HepG2 (cell line): ENCODE measurements around the gene ZC3H7B. TPM values are rescaled to one million over a fixed set of nuclear protein-coding genes. Genes with fewer than 3 reads are reported as not detected.
A peak's percentile ranks its signal among the peaks of the same experiment; 100 is the strongest.

ENCODE experiments used
- AGO1 ChIP-seq: fragments of 200-400 bp; formaldehyde crosslinking; IDR thresholded peaks from 2 replicates; pipeline ENCODE4 v1.6.1; 2017; ENCODE audit warnings: mild to moderate bottlenecking, low read depth, low read length, moderate library complexity; ENCODE audit not compliant: poor library complexity, severe bottlenecking
- AKAP8 ChIP-seq: sonication (generic); formaldehyde crosslinking; IDR thresholded peaks from 2 replicates; pipeline ENCODE4 v1.5.1; 2020; ENCODE audit warnings: mild to moderate bottlenecking, missing genetic modification reagents
- ARHGAP35 ChIP-seq: sonication (generic); formaldehyde crosslinking; IDR thresholded peaks from 2 replicates; pipeline ENCODE4 v1.9.0; 2022; ENCODE audit warnings: mild to moderate bottlenecking, inconsistent platforms, moderate library complexity, missing genetic modification reagents, borderline replicate concordance
- CENPT ChIP-seq: sonication (generic); formaldehyde crosslinking; IDR thresholded peaks from 2 replicates; pipeline ENCODE4 v1.8.0; 2022; ENCODE audit warnings: low read depth, mild to moderate bottlenecking, moderate library complexity, missing genetic modification reagents
- HCFC1 ChIP-seq: fragments of 150-350 bp; IDR thresholded peaks from 2 replicates; pipeline ENCODE4 v1.6.1; 2014; ENCODE audit warnings: low read depth, low read length
- HMGA1 ChIP-seq: sonication (generic); formaldehyde crosslinking; conservative IDR thresholded peaks from 2 replicates; pipeline ENCODE4 v1.4.0; 2020; ENCODE audit warnings: missing genetic modification reagents
- HOXA5 ChIP-seq: sonication (generic); formaldehyde crosslinking; IDR thresholded peaks from 2 replicates; pipeline ENCODE4 v1.4.0; 2020; ENCODE audit warnings: missing genetic modification reagents
- HOXD1 ChIP-seq: sonication (generic); formaldehyde crosslinking; IDR thresholded peaks from 2 replicates; pipeline ENCODE4 v1.5.0; 2020; ENCODE audit warnings: missing genetic modification reagents
- MIER3 ChIP-seq: IDR thresholded peaks from 2 replicates; pipeline ENCODE4 v1.6.1; 2016; ENCODE audit warnings: missing compliant biosample characterization, borderline replicate concordance
- PCBP2 ChIP-seq: fragments of 200-400 bp; formaldehyde crosslinking; optimal IDR thresholded peaks from 2 replicates; pipeline ENCODE3; 2018; ENCODE audit warnings: low read length, low read depth; ENCODE audit not compliant: poor library complexity, severe bottlenecking
- PHF5A ChIP-seq: IDR thresholded peaks from one replicate; pipeline ENCODE4 v1.6.1; 2018; ENCODE audit warnings: low read depth, missing genetic modification reagents; ENCODE audit not compliant: unreplicated experiment
- RAD21 ChIP-seq: fragments of 450-650 bp; formaldehyde crosslinking; IDR thresholded peaks from 2 replicates; pipeline ENCODE4 v1.5.0; 2020; ENCODE audit warnings: mild to moderate bottlenecking
- RBAK ChIP-seq: sonication (generic); formaldehyde crosslinking; IDR thresholded peaks from 2 replicates; pipeline ENCODE4 v1.5.1; 2020; ENCODE audit warnings: mild to moderate bottlenecking, missing genetic modification reagents
- SOX6 ChIP-seq, 2 experiments: fragments of 450-650 bp in 1 of 2; sonication (generic) in 1 of 2; formaldehyde crosslinking in 1 of 2; IDR thresholded peaks; 2 replicates each; pipeline versions ENCODE4 v1.4.0 to v1.6.1; 2017 to 2020; ENCODE audit warnings: antibody characterized with exemption in 1 of 2, mild to moderate bottlenecking in 1 of 2, missing genetic modification reagents in 1 of 2
- SRSF4 ChIP-seq: fragments of 200-400 bp; formaldehyde crosslinking; IDR thresholded peaks from one replicate; pipeline ENCODE4 v1.6.1; 2018; ENCODE audit warnings: mild to moderate bottlenecking, low read depth, low read length, moderate library complexity; ENCODE audit not compliant: poor library complexity, severe bottlenecking
- TARDBP ChIP-seq: sonication (generic); formaldehyde crosslinking; IDR thresholded peaks from 2 replicates; pipeline ENCODE4 v1.8.0; 2022; ENCODE audit warnings: mild to moderate bottlenecking, missing genetic modification reagents
- ZNF17 ChIP-seq: sonication (generic); formaldehyde crosslinking; IDR thresholded peaks from 2 replicates; pipeline ENCODE4 v1.5.0; 2020; ENCODE audit warnings: mild to moderate bottlenecking, missing genetic modification reagents
- ZNF274 ChIP-seq: sonication (generic); formaldehyde crosslinking; IDR thresholded peaks from 2 replicates; pipeline ENCODE4 v1.5.1; 2020; ENCODE audit warnings: mild to moderate bottlenecking, missing genetic modification reagents
- ZNF326 ChIP-seq: sonication (generic); formaldehyde crosslinking; IDR thresholded peaks from 2 replicates; pipeline ENCODE4 v1.4.0; 2020; ENCODE audit warnings: missing genetic modification reagents, borderline replicate concordance
- ZNF382 ChIP-seq: sonication (generic); formaldehyde crosslinking; IDR thresholded peaks from 2 replicates; pipeline ENCODE4 v1.5.0; 2020; ENCODE audit warnings: missing genetic modification reagents, mild to moderate bottlenecking, borderline replicate concordance
- ZNF383 ChIP-seq: sonication (generic); formaldehyde crosslinking; IDR thresholded peaks from 2 replicates; pipeline ENCODE4 v1.4.0; 2020; ENCODE audit warnings: missing genetic modification reagents, mild to moderate bottlenecking, borderline replicate concordance
- ZNF660 ChIP-seq: sonication (generic); formaldehyde crosslinking; IDR thresholded peaks from 2 replicates; pipeline ENCODE4 v1.5.1; 2020; ENCODE audit warnings: mild to moderate bottlenecking, low read depth, missing genetic modification reagents, borderline replicate concordance
- ZNF703 ChIP-seq: sonication (generic); formaldehyde crosslinking; IDR thresholded peaks from 2 replicates; pipeline ENCODE4 v1.5.1; 2020; ENCODE audit warnings: missing genetic modification reagents, mild to moderate bottlenecking, moderate library complexity, borderline replicate concordance
- polyA plus RNA-seq, 8 experiments: library from polyadenylated mRNA; depleted of rRNA in 3 of 8; stranded (reverse) in 7 of 8; unstranded in 1 of 8; fragments of >200 nt; fragmentation: Illumina TruSeq in 4 of 8; extraction: Trizol in 4 of 8; gene quantifications; 2 replicates each; pipeline versions ENCODE4 v1.2.1 to v1.2.3, GENCODE V29; 2011 to 2016; ENCODE audit warnings: low read depth in 4 of 8, missing spikeins in 1 of 8, mixed read lengths in 1 of 8; ENCODE audit not compliant: insufficient read depth in 1 of 8
- total RNA-seq, 5 experiments: library from RNA; depleted of rRNA; stranded (reverse); fragments of >200 nt; fragmentation: Illumina TruSeq; extraction: Trizol; gene quantifications; 2 replicates each; pipeline ENCODE4 v1.2.3, GENCODE V29; 2016; ENCODE audit warnings: low read depth in 1 of 5
- TF ChIP-seq, protein P1 (sequence below): sonication (generic); formaldehyde crosslinking; IDR thresholded peaks from 2 replicates; pipeline ENCODE4 v1.8.0; 2022; ENCODE audit warnings: mild to moderate bottlenecking, missing genetic modification reagents, moderate library complexity
- TF ChIP-seq, protein P2 (sequence below): sonication (generic); formaldehyde crosslinking; IDR thresholded peaks from 2 replicates; pipeline ENCODE4 v1.8.0; 2022; ENCODE audit warnings: missing genetic modification reagents, mild to moderate bottlenecking, borderline replicate concordance
- TF ChIP-seq, protein P3 (sequence below): sonication (generic); formaldehyde crosslinking; conservative IDR thresholded peaks from 2 replicates; pipeline ENCODE4 v1.8.0; 2022; ENCODE audit warnings: mild to moderate bottlenecking, moderate library complexity, missing genetic modification reagents

The ZC3H7B gene
- total and polyA plus RNA-seq, 2 of the 13 experiments (the other 11 are each of a cell fraction or from before 2014, with no cell fraction given): 26.4 to 37.2 TPM

DNA sequence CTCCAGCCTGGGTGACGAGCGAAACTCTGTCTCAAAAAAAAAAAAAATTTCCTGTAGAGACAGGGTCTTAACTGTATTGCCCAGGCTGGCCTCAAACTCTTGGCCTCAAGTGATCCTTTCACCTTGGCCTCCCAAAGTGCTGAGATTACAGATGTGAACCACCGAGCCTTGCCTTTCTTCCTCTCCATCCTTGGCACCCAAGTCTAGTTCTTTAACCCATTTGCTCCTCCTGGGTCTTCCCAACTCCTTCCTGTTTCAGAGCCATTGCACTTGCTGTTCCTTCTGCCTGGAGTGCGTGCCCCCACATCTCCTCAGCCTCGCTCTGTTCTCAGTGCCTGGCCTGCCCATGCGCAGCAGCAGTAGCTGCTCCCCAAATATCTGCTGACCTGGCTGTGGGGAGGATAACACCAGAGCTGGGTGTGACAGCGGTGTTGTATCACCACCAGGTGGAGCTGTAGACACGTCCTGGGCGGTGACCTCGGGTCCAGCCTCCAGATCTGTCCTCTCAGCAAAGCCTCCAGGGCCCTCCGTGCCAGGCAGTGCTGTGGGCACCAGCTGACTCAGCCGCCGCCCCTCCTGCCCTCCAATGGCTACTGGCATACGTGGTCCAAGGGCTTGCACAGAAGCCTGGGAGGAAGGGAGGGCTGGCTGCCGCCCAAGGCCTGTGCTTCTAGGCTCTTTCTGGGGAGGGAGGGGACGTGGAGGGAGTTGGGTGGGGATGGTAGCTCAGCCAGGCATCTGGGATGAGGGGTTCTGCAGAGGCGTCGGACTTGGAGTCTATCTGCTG lies 102.4 kb downstream of the ZC3H7B start (continued):
- TF ChIP-seq TARDBP: no peak; the same call in 1 of the 2 replicates
- no peak for TF ChIP-seq ARHGAP35 (CRISPR knock-in tag)
- TF ChIP-seq, protein P1, sequence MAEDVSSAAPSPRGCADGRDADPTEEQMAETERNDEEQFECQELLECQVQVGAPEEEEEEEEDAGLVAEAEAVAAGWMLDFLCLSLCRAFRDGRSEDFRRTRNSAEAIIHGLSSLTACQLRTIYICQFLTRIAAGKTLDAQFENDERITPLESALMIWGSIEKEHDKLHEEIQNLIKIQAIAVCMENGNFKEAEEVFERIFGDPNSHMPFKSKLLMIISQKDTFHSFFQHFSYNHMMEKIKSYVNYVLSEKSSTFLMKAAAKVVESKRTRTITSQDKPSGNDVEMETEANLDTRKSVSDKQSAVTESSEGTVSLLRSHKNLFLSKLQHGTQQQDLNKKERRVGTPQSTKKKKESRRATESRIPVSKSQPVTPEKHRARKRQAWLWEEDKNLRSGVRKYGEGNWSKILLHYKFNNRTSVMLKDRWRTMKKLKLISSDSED (CRISPR knock-in tag): no peak
- no peak for TF ChIP-seq SRSF4
- TF ChIP-seq ZNF274: no peak
- TF ChIP-seq PCBP2: no peak
- TF ChIP-seq CENPT: no peak
- 0 out of 2 replicates have a peak, but pooled peaks have one; percentile 57 for TF ChIP-seq ZNF326 (CRISPR knock-in tag)
- TF ChIP-seq PHF5A (CRISPR knock-in tag): no peak
- TF ChIP-seq HMGA1 (CRISPR knock-in tag): no peak
- no peak for TF ChIP-seq HCFC1
- TF ChIP-seq ZNF660: no peak
- TF ChIP-seq HOXD1 (CRISPR knock-in tag): 0 out of 2 replicates have a peak, but pooled peaks have one; percentile 37
- TF ChIP-seq RBAK (CRISPR knock-in tag): no peak
- peak; percentile 98 for TF ChIP-seq RAD21
- TF ChIP-seq HOXA5 (CRISPR knock-in tag): no peak
- peak; percentile 61; the same call in 1 of the 2 replicates for TF ChIP-seq MIER3
- TF ChIP-seq ZNF703 (CRISPR knock-in tag): no peak
- TF ChIP-seq, protein P2, sequence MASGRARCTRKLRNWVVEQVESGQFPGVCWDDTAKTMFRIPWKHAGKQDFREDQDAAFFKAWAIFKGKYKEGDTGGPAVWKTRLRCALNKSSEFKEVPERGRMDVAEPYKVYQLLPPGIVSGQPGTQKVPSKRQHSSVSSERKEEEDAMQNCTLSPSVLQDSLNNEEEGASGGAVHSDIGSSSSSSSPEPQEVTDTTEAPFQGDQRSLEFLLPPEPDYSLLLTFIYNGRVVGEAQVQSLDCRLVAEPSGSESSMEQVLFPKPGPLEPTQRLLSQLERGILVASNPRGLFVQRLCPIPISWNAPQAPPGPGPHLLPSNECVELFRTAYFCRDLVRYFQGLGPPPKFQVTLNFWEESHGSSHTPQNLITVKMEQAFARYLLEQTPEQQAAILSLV (CRISPR knock-in tag): no peak
- TF ChIP-seq ZNF17: no peak
- TF ChIP-seq, protein P3, sequence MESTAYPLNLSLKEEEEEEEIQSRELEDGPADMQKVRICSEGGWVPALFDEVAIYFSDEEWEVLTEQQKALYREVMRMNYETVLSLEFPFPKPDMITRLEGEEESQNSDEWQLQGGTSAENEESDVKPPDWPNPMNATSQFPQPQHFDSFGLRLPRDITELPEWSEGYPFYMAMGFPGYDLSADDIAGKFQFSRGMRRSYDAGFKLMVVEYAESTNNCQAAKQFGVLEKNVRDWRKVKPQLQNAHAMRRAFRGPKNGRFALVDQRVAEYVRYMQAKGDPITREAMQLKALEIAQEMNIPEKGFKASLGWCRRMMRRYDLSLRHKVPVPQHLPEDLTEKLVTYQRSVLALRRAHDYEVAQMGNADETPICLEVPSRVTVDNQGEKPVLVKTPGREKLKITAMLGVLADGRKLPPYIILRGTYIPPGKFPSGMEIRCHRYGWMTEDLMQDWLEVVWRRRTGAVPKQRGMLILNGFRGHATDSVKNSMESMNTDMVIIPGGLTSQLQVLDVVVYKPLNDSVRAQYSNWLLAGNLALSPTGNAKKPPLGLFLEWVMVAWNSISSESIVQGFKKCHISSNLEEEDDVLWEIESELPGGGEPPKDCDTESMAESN: no peak
- no peak for TF ChIP-seq AGO1
- TF ChIP-seq SOX6 (IDR thresholded peaks at IDR 0.05): no peak
- TF ChIP-seq SOX6 (CRISPR knock-in tag; IDR thresholded peaks at IDR 0.05): no peak; the same call in 1 of the 2 replicates
- TF ChIP-seq ZNF383 (CRISPR knock-in tag): no peak
- TF ChIP-seq ZNF382 (CRISPR knock-in tag): no peak
- peak; percentile 46; the same call in 1 of the 2 replicates for TF ChIP-seq AKAP8 (CRISPR knock-in tag)
